Measurements from ENCODE around the gene TMEM184B.
"Not testable (repeated sequence)": the region's sequence is repeated elsewhere in the genome, so short reads cannot be mapped to it uniquely, and the experiment has no call there.

TMEM184B gene

GRCh38 chr22:38246046-38246658 lies 26.7 kb downstream of the TMEM184B start:
- DNase-seq = no peak

- no peak for DNase-seq
Observed at GRCh38 chr22:38244106-38244505, 28.7 kb downstream of the TMEM184B start.

GRCh38 chr22:38243007-38243765 lies 29.6 kb downstream of the TMEM184B start:
- no peak for DNase-seq

GRCh38 chr22:38240734-38241252 lies 32.0 kb downstream of the TMEM184B start:
- DNase-seq = peak; percentile 91

- DNase-seq = peak; percentile 98
Observed at GRCh38 chr22:38239101-38239761, 33.6 kb downstream of the TMEM184B start.

GRCh38 chr22:38238519-38239071 lies 34.2 kb downstream of the TMEM184B start:
- no peak for DNase-seq

GRCh38 chr22:38236786-38237185 lies 36.0 kb downstream of the TMEM184B start:
- no peak for DNase-seq

- DNase-seq = no peak
Observed at GRCh38 chr22:38235240-38235850, 37.5 kb downstream of the TMEM184B start.

GRCh38 chr22:38233856-38234255 lies 39.0 kb downstream of the TMEM184B start:
- not testable (repeated sequence) for DNase-seq

GRCh38 chr22:38233427-38233826 lies 39.4 kb downstream of the TMEM184B start:
- peak; percentile 47 for DNase-seq

- DNase-seq = no peak
Observed at GRCh38 chr22:38232196-38232595, 40.6 kb downstream of the TMEM184B start.

GRCh38 chr22:38230916-38231315 lies 41.9 kb downstream of the TMEM184B start:
- no peak for DNase-seq

- no peak for DNase-seq
Observed at GRCh38 chr22:38230108-38230825, 42.5 kb downstream of the TMEM184B start.

- peak; percentile 58 for DNase-seq
Observed at GRCh38 chr22:38228873-38229740, 43.7 kb downstream of the TMEM184B start.

GRCh38 chr22:38228326-38228872 lies 44.4 kb downstream of the TMEM184B start:
- DNase-seq = no peak

GRCh38 chr22:38226853-38227649 lies 45.8 kb downstream of the TMEM184B start:
- DNase-seq = no peak

GRCh38 chr22:38223289-38223960 lies 49.4 kb downstream of the TMEM184B start:
- no peak for DNase-seq

GRCh38 chr22:38222797-38223119 lies 50.1 kb downstream of the TMEM184B start:
- no peak for DNase-seq
